K562 (cell line): ENCODE data around the gene ACTBL2. TPM values are rescaled to one million over a fixed set of nuclear protein-coding genes. Genes with fewer than 3 reads are reported as not detected.

Source experiments
- CBFA2T2 ChIP-seq: fragments of 450-650 bp; conservative IDR thresholded peaks from 2 replicates; pipeline ENCODE4 v1.6.1; 2017; ENCODE audit warnings: mild to moderate bottlenecking
- CHD7 ChIP-seq: fragments of 200-600 bp; sonication (generic); IDR thresholded peaks from one replicate; pipeline ENCODE4 v1.6.1; 2012; ENCODE audit warnings: mild to moderate bottlenecking, low read depth, low read length, inconsistent platforms
- FOXM1 ChIP-seq, 2 experiments: fragments of 450-650 bp in 1 of 2; sonication (generic) in 1 of 2; formaldehyde crosslinking in 1 of 2; IDR thresholded peaks; 2 replicates each; pipeline versions ENCODE4 v1.6.1 to v1.9.0; 2017 to 2022; ENCODE audit warnings: low read depth in 2 of 2, mild to moderate bottlenecking in 2 of 2, missing genetic modification reagents in 1 of 2, moderate library complexity in 1 of 2
- MCM2 ChIP-seq: fragments of 450-650 bp; IDR thresholded peaks from 2 replicates; pipeline ENCODE4 v1.6.1; 2017; ENCODE audit warnings: low read depth, mild to moderate bottlenecking
- NCOA1 ChIP-seq: fragments of 450-650 bp; IDR thresholded peaks from 2 replicates; pipeline ENCODE4 v1.6.1; 2016; ENCODE audit warnings: low read depth
- NR1H2 ChIP-seq: sonication (generic); formaldehyde crosslinking; IDR thresholded peaks from 2 replicates; pipeline ENCODE4 v1.4.0; 2020; ENCODE audit warnings: mild to moderate bottlenecking, missing genetic modification reagents
- POLR2H ChIP-seq: IDR thresholded peaks from 2 replicates; pipeline ENCODE4 v1.6.1; 2016; ENCODE audit warnings: missing genetic modification characterization, low read depth, mild to moderate bottlenecking, control low read depth, missing compliant biosample characterization, moderate library complexity
- PTBP1 ChIP-seq: fragments of 200-400 bp; formaldehyde crosslinking; IDR thresholded peaks from 2 replicates; pipeline ENCODE4 v1.6.1; 2017; ENCODE audit warnings: low read depth, low read length
- SIN3A ChIP-seq, 2 experiments: fragments of 150-350 bp in 1 of 2; IDR thresholded peaks; 2 replicates each; pipeline ENCODE4 v1.6.1; 2011 to 2016; ENCODE audit warnings: borderline replicate concordance in 2 of 2, low read depth in 2 of 2, low read length in 2 of 2, mild to moderate bottlenecking in 2 of 2, moderate library complexity in 2 of 2; ENCODE audit not compliant: control insufficient read depth in 1 of 2
- TSC22D4 ChIP-seq: fragments of 450-650 bp; IDR thresholded peaks from 2 replicates; pipeline ENCODE4 v1.6.1; 2016; ENCODE audit warnings: missing genetic modification characterization, missing biosample characterization, control low read depth
- ZKSCAN3 ChIP-seq: fragments of 250-450 bp; sonication (Bioruptor Pico); IDR thresholded peaks from 2 replicates; pipeline ENCODE4 v1.4.0; 2020
- ZNF197 ChIP-seq: fragments of 200-800 bp; sonication (Bioruptor generic); IDR thresholded peaks from 2 replicates; pipeline ENCODE4 v1.6.1; 2016; ENCODE audit warnings: low read depth, missing genetic modification characterization, missing compliant biosample characterization
- ZNF696 ChIP-seq: fragments of 250-450 bp; sonication (Bioruptor Pico); conservative IDR thresholded peaks from 2 replicates; pipeline ENCODE4 v1.4.0; 2020; ENCODE audit warnings: mild to moderate bottlenecking, moderate library complexity
- polyA plus RNA-seq, 8 experiments: library from polyadenylated mRNA; depleted of rRNA in 4 of 8; stranded (reverse) in 5 of 8; unstranded in 3 of 8; fragments of >200 nt; fragmentation: Nextera tagmentation in 2 of 8; fragmentation: Illumina TruSeq in 1 of 8; extraction: Ambion mirVana in 2 of 8; extraction: Trizol in 1 of 8; gene quantifications; 2 replicates each; pipeline versions ENCODE4 v1.2.1 to v1.2.3, GENCODE V29; 2011 to 2014; ENCODE audit warnings: inconsistent platforms in 1 of 8, missing spikeins in 1 of 8
- total RNA-seq, 7 experiments: library from RNA; depleted of rRNA in 6 of 7; stranded (reverse); fragments of >200 nt in 6 of 7; fragmentation: Illumina TruSeq in 2 of 7; extraction: Trizol in 2 of 7; gene quantifications; 2 replicates each; pipeline versions ENCODE4 v1.2.1 to v1.2.3, GENCODE V29; 2011 to 2021; ENCODE audit warnings: low replicate concordance in 1 of 7

ACTBL2 gene
- total and polyA plus RNA-seq, 9 of the 15 experiments (the other 6 are each of a cell fraction or from before 2014, with no cell fraction given): not detected

DNA sequence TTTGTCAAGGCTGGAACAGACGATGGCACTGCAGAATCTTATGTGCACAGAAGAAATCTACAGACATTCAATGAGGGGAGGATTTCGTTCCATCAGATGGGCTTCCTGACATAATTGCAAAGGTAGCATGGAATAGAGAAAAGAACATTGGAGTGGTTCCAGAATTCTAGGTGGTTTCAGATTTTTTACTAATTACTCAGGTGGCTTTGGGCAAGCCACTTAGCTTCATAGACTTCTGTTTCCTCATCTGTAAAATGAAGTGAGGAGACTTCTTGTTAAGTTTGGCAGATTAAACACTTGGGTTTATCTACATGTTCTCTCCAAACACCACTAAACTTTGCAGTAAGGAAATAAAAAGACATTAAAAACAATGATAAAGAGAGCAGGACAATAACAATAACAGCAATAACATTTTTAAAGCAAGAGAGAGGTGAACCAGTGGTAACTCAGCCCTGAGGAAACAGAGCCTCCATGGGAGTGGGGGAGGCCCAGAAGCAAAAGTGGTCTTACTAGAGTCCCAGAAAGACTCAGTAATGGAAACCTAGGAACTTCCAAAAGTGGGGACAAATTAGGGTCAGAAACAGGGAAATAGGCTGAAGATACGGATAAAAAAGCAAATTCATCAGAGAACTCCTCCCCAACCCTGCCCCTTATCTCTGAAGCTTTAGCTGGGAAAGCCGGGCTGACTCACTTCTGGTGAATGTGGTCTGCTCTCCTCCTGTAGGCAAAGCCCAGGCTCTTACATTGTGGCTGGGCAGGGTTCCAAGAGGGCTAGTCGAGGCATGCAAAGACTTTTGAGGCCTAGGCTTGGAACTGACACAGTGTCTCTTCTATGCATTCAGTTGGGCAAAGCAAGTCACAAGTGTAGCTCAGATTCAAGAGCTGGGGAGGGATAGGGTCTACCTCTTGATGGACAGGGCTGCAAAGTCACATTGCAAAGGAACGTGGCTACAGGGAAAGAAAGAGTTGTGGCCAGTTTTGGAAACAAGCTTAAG lies 11.8 kb upstream of the ACTBL2 start (continued):
- TF ChIP-seq CHD7: no peak
- TF ChIP-seq NR1H2 (CRISPR knock-in tag): no peak
- TF ChIP-seq PTBP1: no peak
- 0 out of 2 replicates have a peak, but pooled peaks have one; percentile 13 for TF ChIP-seq NCOA1
- TF ChIP-seq ZNF696 (CRISPR knock-in tag): no peak
- TF ChIP-seq MCM2: no peak
- 0 out of 2 replicates have a peak, but pooled peaks have one; percentile 11 for TF ChIP-seq CBFA2T2
- TF ChIP-seq ZNF197: no peak
- no peak for TF ChIP-seq POLR2H (tag)
- TF ChIP-seq FOXM1 (IDR thresholded peaks at IDR 0.05; ENCODE audit: low read depth): no peak
- TF ChIP-seq FOXM1 (CRISPR knock-in tag; IDR thresholded peaks at IDR 0.05; ENCODE audit: low read depth): no peak
- no peak for TF ChIP-seq TSC22D4 (tag)
- no peak for TF ChIP-seq ZKSCAN3 (CRISPR knock-in tag)
- no peak for TF ChIP-seq SIN3A (IDR thresholded peaks at IDR 0.05; ENCODE audit: borderline replicate concordance in 2 of 2, control insufficient read depth in 1 of 2, low read depth in 2 of 2, low read length in 2 of 2)
